HG03521 (cell line): ENCODE results near the gene PLPP1.
A peak's percentile ranks its signal among the peaks of the same experiment; 100 is the strongest.
"Not testable (repeated sequence)": the region's sequence is repeated elsewhere in the genome, so short reads cannot be mapped to it uniquely, and the experiment has no call there.

Experiments used
- ATAC-seq: cut with Tn5 transposase; IDR thresholded peaks from one replicate; pipeline ENCODE4 v1.9.1; 2021; ENCODE audit warnings: mild to moderate bottlenecking, moderate library complexity; ENCODE audit not compliant: unreplicated experiment

The PLPP1 gene

GRCh38 chr5:55546947-55547346, 12.2 kb upstream of the PLPP1 start:
- no peak for ATAC-seq

GRCh38 chr5:55544341-55544740, 9.6 kb upstream of the PLPP1 start:
- no peak for ATAC-seq

GRCh38 chr5:55541056-55541635, 6.4 kb upstream of the PLPP1 start:
- ATAC-seq, result no peak

GRCh38 chr5:55540525-55540924, 5.8 kb upstream of the PLPP1 start:
- ATAC-seq, result peak; percentile 42

- no peak for ATAC-seq
Observed at GRCh38 chr5:55540024-55540423, 5.3 kb upstream of the PLPP1 start.

- no peak for ATAC-seq
Observed at GRCh38 chr5:55538661-55539060, 3.9 kb upstream of the PLPP1 start.

GRCh38 chr5:55537315-55537714, 2.6 kb upstream of the PLPP1 start:
- ATAC-seq, result not testable (repeated sequence)

GRCh38 chr5:55535199-55535905, 588 bp upstream of the PLPP1 start:
- no peak for ATAC-seq

- ATAC-seq, result peak; percentile 34
Observed at GRCh38 chr5:55533521-55534435, 986 bp downstream of the PLPP1 start.

- no peak for ATAC-seq
Observed at GRCh38 chr5:55530669-55531068, 4.1 kb downstream of the PLPP1 start.

GRCh38 chr5:55524816-55525215, 9.9 kb downstream of the PLPP1 start:
- no peak for ATAC-seq

- ATAC-seq, result no peak
Observed at GRCh38 chr5:55523293-55523692, 11.5 kb downstream of the PLPP1 start.

- ATAC-seq, result no peak
Observed at GRCh38 chr5:55521881-55522280, 12.9 kb downstream of the PLPP1 start.

GRCh38 chr5:55520117-55520839, 14.5 kb downstream of the PLPP1 start:
- ATAC-seq, result no peak

- no peak for ATAC-seq
Observed at GRCh38 chr5:55518831-55519390, 15.9 kb downstream of the PLPP1 start.

- ATAC-seq, result no peak
Observed at GRCh38 chr5:55517804-55518203, 17.0 kb downstream of the PLPP1 start.

- ATAC-seq, result no peak
Observed at GRCh38 chr5:55511010-55511409, 23.8 kb downstream of the PLPP1 start.

- ATAC-seq, result no peak
Observed at GRCh38 chr5:55510523-55510880, 24.3 kb downstream of the PLPP1 start.

GRCh38 chr5:55509796-55510522, 24.8 kb downstream of the PLPP1 start:
- ATAC-seq, result no peak

GRCh38 chr5:55509097-55509496, 25.7 kb downstream of the PLPP1 start:
- ATAC-seq, result no peak
